ENCODE data around the gene LRMDA.

GRCh38 chr10:75653761-75654160, 222.3 kb downstream of the LRMDA start:
- TF ChIP-seq, protein P1, sequence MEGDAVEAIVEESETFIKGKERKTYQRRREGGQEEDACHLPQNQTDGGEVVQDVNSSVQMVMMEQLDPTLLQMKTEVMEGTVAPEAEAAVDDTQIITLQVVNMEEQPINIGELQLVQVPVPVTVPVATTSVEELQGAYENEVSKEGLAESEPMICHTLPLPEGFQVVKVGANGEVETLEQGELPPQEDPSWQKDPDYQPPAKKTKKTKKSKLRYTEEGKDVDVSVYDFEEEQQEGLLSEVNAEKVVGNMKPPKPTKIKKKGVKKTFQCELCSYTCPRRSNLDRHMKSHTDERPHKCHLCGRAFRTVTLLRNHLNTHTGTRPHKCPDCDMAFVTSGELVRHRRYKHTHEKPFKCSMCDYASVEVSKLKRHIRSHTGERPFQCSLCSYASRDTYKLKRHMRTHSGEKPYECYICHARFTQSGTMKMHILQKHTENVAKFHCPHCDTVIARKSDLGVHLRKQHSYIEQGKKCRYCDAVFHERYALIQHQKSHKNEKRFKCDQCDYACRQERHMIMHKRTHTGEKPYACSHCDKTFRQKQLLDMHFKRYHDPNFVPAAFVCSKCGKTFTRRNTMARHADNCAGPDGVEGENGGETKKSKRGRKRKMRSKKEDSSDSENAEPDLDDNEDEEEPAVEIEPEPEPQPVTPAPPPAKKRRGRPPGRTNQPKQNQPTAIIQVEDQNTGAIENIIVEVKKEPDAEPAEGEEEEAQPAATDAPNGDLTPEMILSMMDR (IDR thresholded peaks at IDR 0.05): no peak
- no peak for TF ChIP-seq EZH2 (IDR thresholded peaks at IDR 0.05)

Data from neural progenitor cell (in vitro differentiated cells).